A673 (cell line): ENCODE measurements around the gene ACKR2.

Experiments used
- EZH2 ChIP-seq: fragments of 200-600 bp; sonication (generic); IDR thresholded peaks from 2 replicates; pipeline ENCODE4 v1.6.1; 2017; ENCODE audit warnings: borderline replicate concordance, low read depth, mild to moderate bottlenecking, mixed read lengths, antibody characterized with exemption, low read length; ENCODE audit not compliant: poor library complexity, severe bottlenecking
- TF ChIP-seq, protein P1 (sequence below): fragments of 300-800, 200-600 bp; sonication (generic); conservative IDR thresholded peaks from 2 replicates; pipeline ENCODE4 v1.5.1; 2017; ENCODE audit warnings: low read depth, mild to moderate bottlenecking, antibody characterized with exemption, low read length, moderate library complexity, mixed read lengths

DNA sequence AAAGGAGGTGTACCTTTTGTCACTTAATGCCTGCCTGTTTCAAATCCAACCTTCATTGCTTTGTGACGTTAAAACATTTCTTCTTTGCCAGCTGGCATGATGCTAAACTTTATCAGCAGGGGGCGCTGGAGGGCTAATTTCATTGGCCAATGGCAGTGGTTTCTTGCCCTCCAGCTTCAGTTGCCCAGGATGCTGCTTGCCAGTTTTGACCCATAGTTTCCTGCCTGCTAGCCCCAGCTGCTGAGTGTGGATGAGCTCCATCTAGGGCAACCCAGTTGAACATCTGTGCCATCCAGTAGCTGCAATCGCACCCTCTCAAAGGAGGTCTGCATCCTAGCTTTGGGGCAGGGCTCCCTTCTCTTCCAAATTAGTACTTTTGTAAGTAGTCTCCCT lies 22.1 kb downstream of the ACKR2 start:
- TF ChIP-seq, protein P1, sequence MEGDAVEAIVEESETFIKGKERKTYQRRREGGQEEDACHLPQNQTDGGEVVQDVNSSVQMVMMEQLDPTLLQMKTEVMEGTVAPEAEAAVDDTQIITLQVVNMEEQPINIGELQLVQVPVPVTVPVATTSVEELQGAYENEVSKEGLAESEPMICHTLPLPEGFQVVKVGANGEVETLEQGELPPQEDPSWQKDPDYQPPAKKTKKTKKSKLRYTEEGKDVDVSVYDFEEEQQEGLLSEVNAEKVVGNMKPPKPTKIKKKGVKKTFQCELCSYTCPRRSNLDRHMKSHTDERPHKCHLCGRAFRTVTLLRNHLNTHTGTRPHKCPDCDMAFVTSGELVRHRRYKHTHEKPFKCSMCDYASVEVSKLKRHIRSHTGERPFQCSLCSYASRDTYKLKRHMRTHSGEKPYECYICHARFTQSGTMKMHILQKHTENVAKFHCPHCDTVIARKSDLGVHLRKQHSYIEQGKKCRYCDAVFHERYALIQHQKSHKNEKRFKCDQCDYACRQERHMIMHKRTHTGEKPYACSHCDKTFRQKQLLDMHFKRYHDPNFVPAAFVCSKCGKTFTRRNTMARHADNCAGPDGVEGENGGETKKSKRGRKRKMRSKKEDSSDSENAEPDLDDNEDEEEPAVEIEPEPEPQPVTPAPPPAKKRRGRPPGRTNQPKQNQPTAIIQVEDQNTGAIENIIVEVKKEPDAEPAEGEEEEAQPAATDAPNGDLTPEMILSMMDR, result peak; percentile 63
- TF ChIP-seq EZH2, result no peak
